Upper lobe of left lung (tissue), 6 donors: Measurements from ENCODE around the gene PDE9A. TPM values are rescaled to one million over a fixed set of nuclear protein-coding genes. Genes with fewer than 3 reads are reported as not detected.

Experiments used
- ATAC-seq, 2 donors: fragments of 200-7000 bp; cut with Tn5 transposase; one replicate each; pipeline ENCODE4 v1.9.1; 2022; ENCODE audit warnings: mild to moderate bottlenecking in 2 of 2, moderate library complexity in 2 of 2; ENCODE audit not compliant: low FRiP score in 2 of 2
- DNase-seq, 2 donors: peaks; one replicate each; pipeline ENCODE4 v3.0.0-alpha.2; 2019 to 2020
- H3K27ac ChIP-seq, 4 donors: fragments of 200-600 bp; sonication (generic); one replicate each; pipeline ENCODE4 v1.5.1; 2016 to 2019
- H3K27me3 ChIP-seq, 4 donors: fragments of 200-600 bp; sonication (generic); one replicate each; pipeline ENCODE4 v1.5.1; 2017 to 2019
- H3K36me3 ChIP-seq, 4 donors: fragments of 200-600 bp; sonication (generic); one replicate each; pipeline ENCODE4 v1.5.1; 2016 to 2019
- H3K4me1 ChIP-seq, 4 donors: fragments of 200-600 bp; sonication (generic); one replicate each; pipeline ENCODE4 v1.5.1; 2018 to 2019
- H3K4me3 ChIP-seq, 4 donors: fragments of 200-600 bp; sonication (generic); one replicate each; pipeline ENCODE4 v1.5.1; 2017 to 2019; ENCODE audit warnings: mild to moderate bottlenecking in 2 of 4, moderate library complexity in 1 of 4
- H3K9me3 ChIP-seq, 4 donors: fragments of 200-600 bp; sonication (generic); one replicate each; pipeline ENCODE4 v1.5.1; 2018 to 2019
- CTCF ChIP-seq, 6 experiments: fragments of 450-650 bp in 4 of 6; fragments of 200-600 bp in 2 of 6; sonication (generic) in 2 of 6; IDR thresholded peaks; one replicate each; pipeline ENCODE4 v1.5.1; 2016 to 2019; ENCODE audit warnings: antibody characterized with exemption in 6 of 6
- EP300 ChIP-seq, 4 donors: sonication (generic); formaldehyde crosslinking; IDR thresholded peaks; one replicate each; pipeline ENCODE4 v1.5.1; 2017; ENCODE audit warnings: antibody characterized with exemption in 4 of 4, control low read depth in 2 of 4
- POLR2A ChIP-seq, 4 donors: fragments of 450-650 bp; IDR thresholded peaks; one replicate each; pipeline ENCODE4 v1.5.1; 2016 to 2017; ENCODE audit warnings: antibody characterized with exemption in 4 of 4, mild to moderate bottlenecking in 2 of 4
- POLR2AphosphoS5 ChIP-seq, 2 donors: sonication (generic); formaldehyde crosslinking; IDR thresholded peaks; one replicate each; pipeline ENCODE4 v1.5.1; 2017; ENCODE audit warnings: antibody characterized with exemption in 2 of 2
- WGBS, 2 donors: methylation state at CpG; one replicate each; pipeline ENCODE4 v1.1.5; 2017 to 2018; 5-methylcytosine and 5-hydroxymethylcytosine counted together
- total RNA-seq, 6 donors: library from RNA; depleted of rRNA in 4 of 6; stranded (reverse); fragments of >200 nt in 4 of 6; gene quantifications; one replicate each; pipeline versions ENCODE4 v1.1.0 to v1.2.1, GENCODE V29; 2016 to 2021
- donor health status: DM: no; HTN: no; CAD: no; lungs with moderate emphysema.
- donor health status: DM: no; HTN: yes; CAD: no; lungs with severe emphysema.

PDE9A gene
- total RNA-seq, 6 donors from 2014 or later = 4.0 to 12.4 (median 6.6) TPM

DNA sequence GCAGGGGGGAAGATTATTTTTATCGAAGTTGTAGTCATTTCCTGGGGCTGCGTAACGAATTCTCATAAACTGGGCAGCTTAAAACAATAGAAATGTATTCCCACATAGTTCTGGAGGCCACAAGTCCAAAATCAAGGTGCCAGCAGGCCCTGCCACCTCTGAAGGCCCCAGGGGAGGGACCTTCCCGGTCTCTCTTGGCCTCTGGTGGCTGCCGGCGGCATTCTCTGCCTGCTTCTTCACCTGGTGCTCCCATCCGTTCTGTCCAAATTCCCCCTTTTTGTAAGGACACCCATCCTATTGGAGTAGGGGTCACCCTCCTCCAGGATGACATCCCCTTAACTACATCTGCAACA is 92.8 kb downstream of the PDE9A start:
- Histone ChIP-seq H3K4me3 (no peak overlapping the region), H3K27me3 (no peaks in the 10 kb centered on the region), H3K4me1 (peaks cover 0 to 14% (median 10%) of the 10 kb centered on the region in 4 donors), H3K27ac (peak overlapping the region in 3 of 4 donors; percentile 70 to 88 (median 82)), H3K9me3 (no peaks in the 10 kb centered on the region), H3K36me3 (no peaks in the 10 kb centered on the region)
- no peak for ATAC-seq
- no peak for DNase-seq
- 78 to 86% methylated on average over 7 of the region's 7 CpGs for WGBS, 2 donors
- TF ChIP-seq CTCF (IDR thresholded peaks at IDR 0.05) = no peak
- no peak for TF ChIP-seq EP300 (IDR thresholded peaks at IDR 0.05)
- no peak for TF ChIP-seq POLR2AphosphoS5 (IDR thresholded peaks at IDR 0.05)
- no peak for TF ChIP-seq POLR2A (IDR thresholded peaks at IDR 0.05)

DNA sequence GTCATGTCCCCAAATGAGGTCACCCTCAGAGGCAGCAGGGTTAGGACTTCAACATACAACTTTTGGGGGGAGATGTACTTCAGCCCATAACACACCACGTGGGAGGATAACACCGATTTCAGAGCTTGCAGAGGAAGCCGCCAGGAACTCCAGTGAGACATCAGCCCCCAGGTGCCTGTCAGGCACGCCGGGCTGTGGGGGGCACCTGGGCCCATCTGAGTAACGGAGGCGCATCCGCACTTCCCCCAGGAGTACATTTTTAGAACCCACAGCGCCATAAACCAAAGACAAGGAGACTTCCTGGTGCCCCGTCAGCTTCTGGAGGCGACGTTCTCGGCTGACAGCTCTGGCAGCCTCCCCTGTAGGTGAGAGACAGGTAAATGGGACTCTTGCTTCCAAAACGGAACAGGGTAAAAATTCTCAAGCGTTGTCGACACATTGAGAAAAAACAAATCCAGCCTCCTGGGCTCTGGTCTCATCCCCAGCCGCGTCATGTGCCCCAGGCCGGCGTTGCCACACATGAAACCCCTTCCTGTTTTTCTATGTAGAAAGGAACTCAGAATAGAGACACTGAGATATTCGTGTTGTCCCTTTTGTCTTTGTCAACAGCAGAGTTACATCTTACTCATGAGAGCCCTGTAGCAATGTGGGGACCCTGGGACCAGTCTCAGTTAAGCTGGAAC is 93.3 kb downstream of the PDE9A start:
- no peaks in the 10 kb centered on the region for H3K36me3 ChIP-seq
- H3K4me3 ChIP-seq = no peak overlapping the region
- 64 to 76% methylated on average over 20 to 21 of the region's 21 CpGs for WGBS, 2 donors
- ATAC-seq (peak; percentile 41 to 65), DNase-seq (peak; percentile 71 to 85)
- H3K9me3 ChIP-seq = no peaks in the 10 kb centered on the region
- H3K27ac ChIP-seq = peak overlapping the region; percentile 47 to 88 (median 76)
- H3K27me3 ChIP-seq = no peaks in the 10 kb centered on the region
- TF ChIP-seq CTCF (IDR thresholded peaks at IDR 0.05) = no peak
- no peak for TF ChIP-seq POLR2AphosphoS5 (IDR thresholded peaks at IDR 0.05)
- no peak for TF ChIP-seq POLR2A (IDR thresholded peaks at IDR 0.05)
- TF ChIP-seq EP300 (IDR thresholded peaks at IDR 0.05) = no peak
- H3K4me1 ChIP-seq = peaks cover 0 to 14% (median 10%) of the 10 kb centered on the region in 4 donors

- DNase-seq (no peak), ATAC-seq (peak; percentile 3 to 26)
- Histone ChIP-seq H3K9me3 (no peaks in the 10 kb centered on the region), H3K27me3 (no peaks in the 10 kb centered on the region), H3K27ac (peak overlapping the region; percentile 47 to 88 (median 76)), H3K36me3 (no peaks in the 10 kb centered on the region), H3K4me3 (no peak overlapping the region), H3K4me1 (peaks cover 0 to 14% (median 10%) of the 10 kb centered on the region in 4 donors)
- WGBS, 2 donors = 72 to 83% methylated on average over 3 to 9 of the region's 10 CpGs
- TF ChIP-seq CTCF (IDR thresholded peaks at IDR 0.05) = no peak
These were observed 93.9 kb downstream of the PDE9A start for GRCh38 chr21:42747276-42747701.

GRCh38 chr21:42747746-42748351 is 94.4 kb downstream of the PDE9A start:
- Histone ChIP-seq H3K4me3 (no peak overlapping the region), H3K4me1 (peaks cover 0 to 14% (median 10%) of the 10 kb centered on the region in 4 donors), H3K36me3 (no peaks in the 10 kb centered on the region), H3K9me3 (no peaks in the 10 kb centered on the region), H3K27me3 (no peaks in the 10 kb centered on the region), H3K27ac (peak overlapping the region in 3 of 4 donors; percentile 70 to 88 (median 82))
- ATAC-seq (no peak), DNase-seq (no peak)
- TF ChIP-seq CTCF (IDR thresholded peaks at IDR 0.05) = no peak
- TF ChIP-seq POLR2A (IDR thresholded peaks at IDR 0.05) = no peak
- no peak for TF ChIP-seq EP300 (IDR thresholded peaks at IDR 0.05)
- no peak for TF ChIP-seq POLR2AphosphoS5 (IDR thresholded peaks at IDR 0.05)
- WGBS, 2 donors = 85 to 88% methylated on average over 15 of the region's 15 CpGs
